Mesenchymal stem cell (in vitro differentiated cells and primary cell): ENCODE data around the gene ANGPT4.

Experiments used
- DNase-seq: peaks from one replicate; pipeline ENCODE4 v3.0.0-alpha.2; 2013
- H2AFZ ChIP-seq: one replicate; pipeline ENCODE4 v1.6.1; 2013; ENCODE audit warnings: low read depth, mild to moderate bottlenecking, control low read depth, inconsistent platforms, low read length, moderate library complexity
- H2AK5ac ChIP-seq: 2 replicates; pipeline ENCODE4 v1.6.1; 2013; ENCODE audit warnings: low read length, moderate library complexity, mild to moderate bottlenecking, inconsistent platforms; ENCODE audit not compliant: severe bottlenecking
- H2BK120ac ChIP-seq: one replicate; pipeline ENCODE4 v1.6.1; 2013; ENCODE audit warnings: low read depth, mild to moderate bottlenecking, inconsistent platforms, low read length, moderate library complexity
- H2BK12ac ChIP-seq, 2 experiments: one replicate each; pipeline ENCODE4 v1.6.1; 2013; ENCODE audit warnings: inconsistent platforms in 2 of 2, low read length in 2 of 2, mild to moderate bottlenecking in 2 of 2, moderate library complexity in 2 of 2, control low read depth in 1 of 2
- H2BK15ac ChIP-seq: one replicate; pipeline ENCODE4 v1.6.1; 2013; ENCODE audit warnings: mild to moderate bottlenecking, low read depth, inconsistent platforms; ENCODE audit not compliant: poor library complexity, severe bottlenecking
- H2BK5ac ChIP-seq: 2 replicates; pipeline ENCODE4 v1.6.1; 2013; ENCODE audit warnings: low read depth, mild to moderate bottlenecking, low read length, control low read depth, inconsistent platforms; ENCODE audit not compliant: poor library complexity, severe bottlenecking
- H3K14ac ChIP-seq, 2 experiments: one replicate each; pipeline ENCODE4 v1.6.1; 2013; ENCODE audit warnings: inconsistent platforms in 2 of 2, low read length in 2 of 2, control low read depth in 1 of 2, mild to moderate bottlenecking in 1 of 2, moderate library complexity in 1 of 2
- H3K18ac ChIP-seq, 2 experiments: one replicate each; pipeline ENCODE4 v1.6.1; 2013; ENCODE audit warnings: inconsistent platforms in 2 of 2, low read length in 2 of 2, control low read depth in 1 of 2, low read depth in 1 of 2, mild to moderate bottlenecking in 1 of 2
- H3K23ac ChIP-seq, 2 experiments: one replicate each; pipeline ENCODE4 v1.6.1; 2013; ENCODE audit warnings: inconsistent platforms in 2 of 2, low read length in 2 of 2, mild to moderate bottlenecking in 2 of 2, moderate library complexity in 2 of 2, control low read depth in 1 of 2
- H3K27ac ChIP-seq: 2 replicates; pipeline ENCODE4 v1.5.1; 2013; ENCODE audit warnings: mild to moderate bottlenecking, moderate library complexity, low read length, control low read depth, inconsistent platforms; ENCODE audit not compliant: poor library complexity, severe bottlenecking
- H3K27me3 ChIP-seq, 2 experiments: 2 replicates each; pipeline versions ENCODE4 v1.6.1 to v1.7.0; 2013; ENCODE audit warnings: low read length in 2 of 2, mild to moderate bottlenecking in 2 of 2, moderate library complexity in 2 of 2, control low read depth in 1 of 2, inconsistent platforms in 1 of 2; ENCODE audit not compliant: control insufficient read depth in 1 of 2, insufficient read depth in 1 of 2
- H3K36me3 ChIP-seq, 2 experiments: 2 replicates each; pipeline versions ENCODE4 v1.6.1 to v1.7.0; 2013; ENCODE audit warnings: low read length in 2 of 2, control low read depth in 1 of 2, inconsistent platforms in 1 of 2, low read depth in 1 of 2, mild to moderate bottlenecking in 1 of 2; ENCODE audit not compliant: insufficient read depth in 2 of 2, control insufficient read depth in 1 of 2
- H3K4ac ChIP-seq, 2 experiments: one replicate each; pipeline ENCODE4 v1.6.1; 2013; ENCODE audit warnings: inconsistent platforms in 2 of 2, low read length in 2 of 2, mild to moderate bottlenecking in 2 of 2, moderate library complexity in 2 of 2, control low read depth in 1 of 2, low read depth in 1 of 2
- H3K4me1 ChIP-seq: 2 replicates; pipeline ENCODE4 v1.6.1; 2013; ENCODE audit warnings: low read depth, low read length, control low read depth; ENCODE audit not compliant: control insufficient read depth, insufficient read depth
- H3K4me2 ChIP-seq: 2 replicates; pipeline ENCODE4 v1.6.1; 2013; ENCODE audit warnings: low read length, mild to moderate bottlenecking, inconsistent platforms; ENCODE audit not compliant: poor library complexity, severe bottlenecking
- H3K4me3 ChIP-seq, 2 experiments: 2 replicates each; pipeline versions ENCODE4 v1.5.1 to v1.7.0; 2013; ENCODE audit warnings: low read length in 2 of 2, mild to moderate bottlenecking in 2 of 2, control low read depth in 1 of 2, low read depth in 1 of 2; ENCODE audit not compliant: insufficient read depth in 1 of 2
- H3K79me1 ChIP-seq: replicated peaks from 2 replicates; pipeline ENCODE4 v1.6.1; 2013; ENCODE audit warnings: mild to moderate bottlenecking, control low read depth, low read length, inconsistent platforms; ENCODE audit not compliant: poor library complexity, severe bottlenecking
- H3K9ac ChIP-seq: 2 replicates; pipeline ENCODE4 v1.7.0; 2013; ENCODE audit warnings: mild to moderate bottlenecking, low read length, moderate library complexity
- H3K9me3 ChIP-seq: 2 replicates; pipeline ENCODE4 v1.7.0; 2013; ENCODE audit warnings: mild to moderate bottlenecking, low read length; ENCODE audit not compliant: control insufficient read depth
- H4K8ac ChIP-seq: one replicate; pipeline ENCODE4 v1.6.1; 2013; ENCODE audit warnings: inconsistent platforms, mild to moderate bottlenecking, low read length, moderate library complexity
- H4K91ac ChIP-seq: one replicate; pipeline ENCODE4 v1.6.1; 2013; ENCODE audit warnings: mild to moderate bottlenecking, low read length, inconsistent platforms
- WGBS: methylation state at CpG from one replicate; pipeline ENCODE4 v1.1.7; 2013; ENCODE audit warnings: mixed read lengths; 5-methylcytosine and 5-hydroxymethylcytosine counted together

Gene ANGPT4

GRCh38 chr20:891058-891705, 25.0 kb downstream of the ANGPT4 start:
- no peak overlapping the region for H3K14ac ChIP-seq
- H3K36me3 ChIP-seq = no peaks in the 10 kb centered on the region
- no peak overlapping the region for H3K18ac ChIP-seq
- no peak overlapping the region for H3K27ac ChIP-seq
- H4K8ac ChIP-seq = no peak overlapping the region
- no peak overlapping the region for H3K4ac ChIP-seq
- no peak overlapping the region for H2AFZ ChIP-seq
- 85% methylated on average over 6 of the region's 6 CpGs for WGBS
- no peak overlapping the region for H3K4me2 ChIP-seq
- peaks cover 35 to 53% of the 10 kb centered on the region in 2 experiments for H3K27me3 ChIP-seq
- DNase-seq = no peak
- H2BK5ac ChIP-seq = no peak overlapping the region
- H3K4me3 ChIP-seq = no peak overlapping the region
- H3K79me1 ChIP-seq = no peaks in the 10 kb centered on the region
- no peak overlapping the region for H2BK15ac ChIP-seq
- no peak overlapping the region for H4K91ac ChIP-seq
- H2AK5ac ChIP-seq = no peak overlapping the region
- H2BK120ac ChIP-seq = no peak overlapping the region
- no peaks in the 10 kb centered on the region for H3K9me3 ChIP-seq
- H3K9ac ChIP-seq = no peak overlapping the region
- H3K23ac ChIP-seq = no peak overlapping the region
- H3K4me1 ChIP-seq = peaks cover 9% of the 10 kb centered on the region
- no peak overlapping the region for H2BK12ac ChIP-seq

GRCh38 chr20:890666-891057, 25.5 kb downstream of the ANGPT4 start:
- WGBS = 74% methylated on average over 6 of the region's 6 CpGs
- H3K27ac ChIP-seq = no peak overlapping the region

GRCh38 chr20:889932-890463, 26.1 kb downstream of the ANGPT4 start:
- Histone ChIP-seq H3K27ac (no peak overlapping the region), H2BK15ac (no peak overlapping the region), H3K9ac (no peak overlapping the region), H3K36me3 (peaks cover 0 to 2% of the 10 kb centered on the region in 2 experiments), H2AK5ac (no peak overlapping the region), H2AFZ (no peak overlapping the region), H4K91ac (no peak overlapping the region), H2BK120ac (no peak overlapping the region), H3K4me1 (peaks cover 11% of the 10 kb centered on the region), H3K4me2 (no peak overlapping the region), H3K23ac (no peak overlapping the region), H3K27me3 (peaks cover 44 to 62% of the 10 kb centered on the region in 2 experiments), H4K8ac (no peak overlapping the region), H2BK5ac (no peak overlapping the region), H3K14ac (no peak overlapping the region), H3K79me1 (no peaks in the 10 kb centered on the region), H3K18ac (no peak overlapping the region), H3K4me3 (no peak overlapping the region), H3K4ac (no peak overlapping the region), H3K9me3 (no peaks in the 10 kb centered on the region), H2BK12ac (no peak overlapping the region)
- no peak for DNase-seq
- WGBS = 73% methylated on average over 10 of the region's 10 CpGs

More at GRCh38 chr20:890666-891057, 25.5 kb downstream of the ANGPT4 start:
- H2BK5ac ChIP-seq = no peak overlapping the region
- no peak overlapping the region for H3K18ac ChIP-seq
- H2AK5ac ChIP-seq = no peak overlapping the region
- peaks cover 9% of the 10 kb centered on the region for H3K4me1 ChIP-seq
- no peak overlapping the region for H4K91ac ChIP-seq
- no peak overlapping the region for H3K4ac ChIP-seq
- no peak overlapping the region for H3K23ac ChIP-seq
- H2BK15ac ChIP-seq = no peak overlapping the region
- H3K79me1 ChIP-seq = no peaks in the 10 kb centered on the region
- H3K27me3 ChIP-seq = peaks cover 37 to 58% of the 10 kb centered on the region in 2 experiments
- no peak overlapping the region for H2BK12ac ChIP-seq
- no peak for DNase-seq
- no peak overlapping the region for H3K9ac ChIP-seq
- H3K36me3 ChIP-seq = no peaks in the 10 kb centered on the region
- no peak overlapping the region for H4K8ac ChIP-seq
- no peak overlapping the region for H3K4me2 ChIP-seq
- no peak overlapping the region for H3K14ac ChIP-seq
- H3K9me3 ChIP-seq = no peaks in the 10 kb centered on the region
- no peak overlapping the region for H3K4me3 ChIP-seq
- no peak overlapping the region for H2BK120ac ChIP-seq
- no peak overlapping the region for H2AFZ ChIP-seq

GRCh38 chr20:889106-889505, 27.0 kb downstream of the ANGPT4 start:
- peaks cover 13% of the 10 kb centered on the region for H3K4me1 ChIP-seq
- H3K18ac ChIP-seq = no peak overlapping the region
- H3K9ac ChIP-seq = no peak overlapping the region
- H3K14ac ChIP-seq = no peak overlapping the region
- H2BK120ac ChIP-seq = no peak overlapping the region
- no peaks in the 10 kb centered on the region for H3K79me1 ChIP-seq
- no peaks in the 10 kb centered on the region for H3K9me3 ChIP-seq
- H3K4me2 ChIP-seq = no peak overlapping the region
- H3K23ac ChIP-seq = no peak overlapping the region
- H3K27me3 ChIP-seq = peaks cover 53 to 64% of the 10 kb centered on the region in 2 experiments
- no peak overlapping the region for H4K91ac ChIP-seq
- no peak overlapping the region for H2AK5ac ChIP-seq
- peaks cover 0 to 3% of the 10 kb centered on the region in 2 experiments for H3K36me3 ChIP-seq
- 89% methylated on average over 5 of the region's 5 CpGs for WGBS
- DNase-seq = no peak
- H3K4me3 ChIP-seq = no peak overlapping the region
- no peak overlapping the region for H2BK12ac ChIP-seq
- no peak overlapping the region for H2BK15ac ChIP-seq
- no peak overlapping the region for H4K8ac ChIP-seq
- no peak overlapping the region for H3K4ac ChIP-seq
- H2BK5ac ChIP-seq = no peak overlapping the region
- H3K27ac ChIP-seq = no peak overlapping the region
- no peak overlapping the region for H2AFZ ChIP-seq
